HG03558 (cell line): ENCODE measurements around the gene COG5.

Source experiments
- ATAC-seq: cut with Tn5 transposase; IDR thresholded peaks from one replicate; pipeline ENCODE4 v1.9.1; 2021; ENCODE audit warnings: moderate number of reproducible peaks; ENCODE audit not compliant: unreplicated experiment; ENCODE audit errors: extremely low read depth

Gene COG5

DNA sequence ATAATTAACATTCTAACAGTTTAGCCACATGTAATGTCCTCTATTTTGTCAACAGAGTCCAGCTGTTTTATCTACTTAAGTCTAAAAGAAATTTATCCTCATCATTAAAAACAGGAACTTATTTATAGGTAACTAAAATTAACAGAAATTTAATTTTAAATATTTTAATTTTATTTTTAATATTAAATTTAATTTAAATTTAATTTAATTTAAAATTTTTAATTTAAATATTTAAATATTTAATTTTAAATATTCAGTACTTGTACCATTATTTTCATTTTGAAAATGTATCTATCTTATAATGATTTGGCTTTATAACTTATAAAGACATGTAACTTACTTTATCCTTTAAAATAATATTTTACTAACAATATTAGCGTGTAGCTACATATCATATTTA, 94.9 kb downstream of the COG5 start:
- no peak for ATAC-seq

GRCh38 chr7:107467972-107468371, 95.7 kb downstream of the COG5 start:
- no peak for ATAC-seq

DNA sequence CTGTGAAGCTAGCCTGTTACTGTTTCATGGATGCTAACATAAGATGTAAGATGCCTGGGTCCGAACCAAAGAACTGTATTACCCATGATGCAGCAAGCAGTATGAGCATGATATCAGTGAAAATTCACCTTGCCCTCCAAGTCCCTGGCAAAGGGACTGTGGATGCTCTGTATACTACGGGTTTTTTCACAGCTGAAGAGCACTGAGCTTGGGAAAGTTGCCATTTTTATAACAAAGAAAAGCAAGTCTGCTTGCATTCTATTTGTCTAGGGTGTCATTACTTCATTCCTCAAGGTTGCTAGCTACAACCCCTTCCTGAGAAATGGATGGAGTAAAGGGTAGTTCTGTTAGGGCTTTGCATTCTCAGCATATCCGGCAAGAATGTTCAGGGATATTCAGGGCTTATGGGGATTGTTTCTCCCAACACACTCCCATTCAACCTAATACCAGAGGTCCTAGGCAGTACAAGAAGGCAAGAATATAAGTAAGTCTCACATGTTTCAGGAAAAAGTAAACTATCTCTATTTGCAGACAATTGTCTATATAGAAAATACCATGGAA, 99.0 kb downstream of the COG5 start:
- no peak for ATAC-seq

GRCh38 chr7:107463139-107464078, 100.3 kb downstream of the COG5 start:
- ATAC-seq, result no peak

GRCh38 chr7:107461938-107462533, 101.7 kb downstream of the COG5 start:
- ATAC-seq, result no peak

DNA sequence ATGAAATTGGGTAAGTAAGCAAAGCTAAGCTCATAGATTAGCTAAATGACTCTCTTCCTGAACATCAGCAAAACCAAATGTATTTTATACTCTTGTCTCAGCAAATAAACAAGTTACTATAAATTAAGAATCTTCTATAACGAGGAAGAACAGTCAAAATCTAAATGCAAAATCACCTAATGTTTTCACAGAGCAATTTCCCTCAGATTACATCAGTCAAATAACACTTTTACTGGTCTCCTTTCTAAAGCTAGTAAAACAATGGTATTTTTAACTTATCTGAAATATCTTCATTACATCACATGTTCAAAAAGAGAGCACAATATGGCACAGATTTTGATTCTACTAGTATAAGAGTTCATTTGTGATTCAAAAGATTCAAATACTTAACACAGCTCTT, 110.3 kb downstream of the COG5 start:
- no peak for ATAC-seq

DNA sequence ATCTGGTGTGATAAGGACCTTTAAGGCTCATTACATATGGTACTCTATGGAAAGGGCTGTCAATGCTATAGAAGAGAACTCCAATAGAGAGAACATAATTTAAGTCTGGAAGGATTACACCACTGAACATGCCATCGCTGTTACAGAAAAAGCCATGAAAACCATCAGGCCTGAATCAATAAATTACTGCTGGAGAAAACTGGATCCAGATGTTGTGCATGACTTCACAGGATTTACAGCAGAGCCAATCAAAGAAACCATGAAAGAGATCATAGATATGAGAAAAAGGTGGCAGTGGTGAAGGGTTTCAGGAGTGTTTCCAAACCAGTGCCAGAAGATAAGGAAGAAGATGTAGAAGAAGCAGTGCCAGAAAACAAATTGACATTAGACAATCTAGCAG, 112.8 kb downstream of the COG5 start:
- ATAC-seq, result no peak

- ATAC-seq, result no peak
Measured at GRCh38 chr7:107446988-107447387, 116.7 kb downstream of the COG5 start.

- no peak for ATAC-seq
Measured at GRCh38 chr7:107446531-107446930, 117.2 kb downstream of the COG5 start.

- ATAC-seq, result no peak
Measured at GRCh38 chr7:107442678-107443077, 121.0 kb downstream of the COG5 start.

DNA sequence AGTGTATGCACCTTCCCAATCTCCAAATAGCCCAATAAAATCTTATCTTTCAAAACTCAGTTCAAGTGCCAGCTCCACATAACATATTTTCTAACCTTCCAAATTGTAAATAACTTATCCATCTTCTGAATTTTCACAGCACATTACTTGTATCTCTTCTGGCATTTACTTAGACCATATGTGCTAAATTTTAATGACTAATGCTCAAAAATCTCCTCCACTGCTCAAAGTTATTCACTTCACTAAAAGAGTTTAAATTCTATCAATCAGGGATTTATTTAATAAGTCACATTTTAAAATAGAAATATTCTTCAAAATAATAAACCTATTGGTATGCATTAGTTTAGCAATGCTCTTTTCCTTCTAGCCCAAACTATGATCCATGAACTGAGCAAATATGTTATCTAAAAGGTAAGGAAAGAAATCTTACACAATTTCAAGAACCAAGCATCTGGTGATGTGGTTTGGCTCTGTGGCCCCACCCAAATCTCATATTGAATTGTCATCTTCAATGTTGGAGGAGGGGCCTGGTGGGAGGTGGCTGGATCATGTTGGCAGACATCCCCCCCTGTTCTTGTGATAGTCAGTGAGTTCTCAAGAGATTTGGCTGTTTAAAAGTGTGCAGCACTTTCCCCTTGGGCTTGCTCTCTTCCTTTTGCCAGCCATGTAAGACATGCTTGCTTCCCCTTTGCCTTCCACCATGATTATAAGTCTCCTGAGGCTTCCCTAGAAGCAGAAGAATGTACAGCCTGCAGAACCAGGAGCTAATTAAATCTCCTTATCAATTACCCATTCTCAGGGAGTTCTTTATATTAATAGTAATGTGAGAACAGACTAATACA, 121.9 kb downstream of the COG5 start:
- ATAC-seq, result no peak

DNA sequence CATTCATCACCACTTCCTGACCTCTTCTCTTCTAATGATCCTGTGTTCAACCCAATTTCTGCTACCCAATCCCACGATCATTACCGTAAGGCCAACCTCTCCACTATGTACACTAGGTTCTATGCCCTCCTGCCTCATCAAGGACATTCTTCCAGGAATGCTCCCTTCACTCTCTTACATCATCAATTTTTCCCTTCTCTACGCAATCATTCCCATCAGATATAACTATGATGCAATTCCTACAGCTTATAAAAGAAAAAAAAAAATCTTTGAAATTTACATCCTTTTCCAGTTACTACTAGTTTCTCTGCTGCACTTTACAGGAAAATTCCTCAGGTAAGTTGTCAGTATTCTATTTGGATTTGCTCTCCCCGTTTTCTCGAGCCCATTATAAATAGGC, 124.7 kb downstream of the COG5 start:
- ATAC-seq, result no peak

- ATAC-seq, result no peak
Measured at GRCh38 chr7:107435749-107436148, 128.0 kb downstream of the COG5 start.

DNA sequence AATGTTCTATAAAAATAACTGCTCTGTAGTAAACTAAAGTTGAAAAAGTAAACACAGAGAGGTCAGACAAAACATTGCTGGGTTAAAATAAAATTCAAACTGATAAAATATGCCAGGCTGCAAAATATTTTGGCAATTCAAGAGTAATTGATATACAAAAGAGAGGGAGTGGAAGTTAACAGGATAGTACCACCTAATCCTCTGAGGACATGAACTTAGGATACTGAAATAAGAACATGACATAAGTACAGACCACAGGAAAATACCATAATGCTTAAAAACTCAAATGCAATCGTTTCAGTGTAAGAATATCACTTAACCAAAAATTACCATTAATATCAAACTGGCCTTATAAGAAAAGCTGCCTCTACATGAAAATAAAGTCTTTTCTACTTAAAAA, 131.5 kb downstream of the COG5 start:
- ATAC-seq, result no peak

DNA sequence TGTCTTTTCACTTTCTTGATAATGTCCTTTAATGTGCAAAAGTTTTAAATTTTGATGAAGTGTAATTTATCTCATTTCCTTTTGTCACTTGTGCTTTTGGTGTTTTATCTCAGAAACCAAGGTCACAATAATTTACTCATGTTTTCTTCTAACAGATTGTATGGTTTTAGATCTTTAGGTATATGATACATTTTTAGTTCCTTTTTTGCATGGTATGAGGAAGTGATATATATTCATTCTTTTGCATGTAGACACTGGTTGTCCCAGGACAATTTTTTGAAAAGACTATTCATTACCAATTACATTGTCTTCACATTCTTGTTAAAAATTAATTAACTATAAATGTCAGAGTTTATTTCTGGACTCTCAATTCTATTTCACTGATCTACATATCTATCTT, 133.7 kb downstream of the COG5 start:
- no peak for ATAC-seq

- no peak for ATAC-seq
Measured at GRCh38 chr7:107428642-107429041, 135.1 kb downstream of the COG5 start.

- no peak for ATAC-seq
Measured at GRCh38 chr7:107427462-107427861, 136.3 kb downstream of the COG5 start.

DNA sequence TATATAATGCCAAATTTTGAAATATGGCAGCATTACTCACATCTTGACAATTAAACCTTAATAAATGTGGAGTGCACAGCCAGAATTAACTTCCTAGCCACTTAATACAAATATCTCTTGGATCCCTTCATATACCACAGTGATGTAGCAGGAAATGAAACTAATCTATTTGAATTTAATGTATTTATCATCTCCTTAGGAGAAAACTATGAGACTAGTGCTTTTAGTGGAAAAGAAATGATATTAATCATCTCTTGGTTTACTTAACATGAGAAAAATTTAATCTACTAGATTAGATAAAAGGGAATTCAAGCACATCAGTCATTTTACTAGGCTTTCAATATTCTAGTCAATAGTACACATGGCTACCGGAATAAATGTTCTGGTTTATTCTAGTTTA, 149.5 kb downstream of the COG5 start:
- no peak for ATAC-seq

DNA sequence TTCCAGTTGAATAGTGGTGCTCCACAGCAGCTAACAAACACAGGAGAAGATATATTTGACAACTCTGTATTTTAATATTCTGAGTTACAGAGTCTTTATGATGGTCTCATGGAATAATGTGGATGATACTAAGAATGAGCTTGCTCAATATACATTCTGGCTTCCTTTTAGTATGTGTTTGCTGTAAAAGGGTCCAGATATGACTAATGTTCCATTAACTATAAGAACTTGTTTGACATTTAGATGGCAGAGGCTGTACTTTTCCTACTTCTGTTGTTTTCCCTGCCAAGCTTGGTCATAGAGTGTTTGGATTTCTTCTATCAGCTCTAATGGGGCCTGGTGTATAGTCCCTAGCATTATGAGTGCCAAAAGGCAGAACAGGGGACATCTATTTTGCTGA, 155.4 kb downstream of the COG5 start:
- ATAC-seq, result no peak

GRCh38 chr7:107405559-107405958, 158.2 kb downstream of the COG5 start:
- ATAC-seq, result no peak
